ENCODE measurements around the gene STRA6. TPM values are rescaled to one million over a fixed set of nuclear protein-coding genes. Genes with fewer than 3 reads are reported as not detected.

STRA6 gene
- total RNA-seq, 1 experiment from 2014 or later = 0.84 TPM

DNA sequence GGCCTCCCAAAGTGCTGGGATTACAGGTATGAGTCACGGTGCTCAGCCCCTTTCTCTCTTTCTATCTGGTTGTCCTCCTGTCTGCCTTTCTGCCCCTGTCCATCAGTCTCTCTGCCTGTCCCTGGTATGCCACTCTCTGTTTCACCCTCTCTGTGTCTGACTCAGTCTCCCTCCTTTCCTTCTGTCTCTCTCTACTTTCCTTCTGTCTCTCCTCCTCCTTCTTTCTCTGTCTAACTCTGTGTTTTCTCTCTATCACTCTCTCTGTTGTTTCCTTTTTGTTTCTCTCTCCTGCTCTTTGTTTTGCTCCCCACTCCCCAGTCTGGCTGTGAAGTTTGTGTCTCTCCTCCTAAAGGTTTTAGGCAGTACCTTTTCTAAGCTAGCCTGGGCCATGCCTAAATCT lies 9.1 kb upstream of the STRA6 start:
- POLR2A ChIA-PET (ENCODE audit: low non-redundant PET) = no interaction called here
- BruUV-seq (replicated peaks) = no TSS peak

DNA sequence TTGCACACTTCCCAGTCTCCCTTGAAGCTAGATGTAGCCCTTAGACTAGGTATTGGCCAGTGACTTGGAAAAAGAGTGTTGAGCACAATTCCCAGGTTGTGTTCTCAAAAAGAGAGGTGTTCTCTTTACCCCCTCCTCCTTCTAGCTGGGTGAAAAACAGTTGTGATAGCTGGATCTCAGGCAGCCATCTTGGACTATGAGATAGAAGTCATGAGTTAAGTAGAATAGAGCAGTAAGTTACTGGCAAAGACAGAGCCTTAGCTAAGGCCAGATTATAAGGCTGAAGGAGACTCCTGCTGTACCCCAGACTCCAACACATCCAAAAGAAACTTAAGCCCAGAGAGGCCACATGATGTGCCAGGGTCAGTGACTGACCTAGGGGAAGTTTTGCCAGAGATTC lies 8.1 kb upstream of the STRA6 start:
- BruUV-seq (replicated peaks) = no TSS peak
- no peak for TF ChIP-seq EZH2 (IDR thresholded peaks at IDR 0.05; ENCODE audit: borderline replicate concordance, low read depth, low read length, poor library complexity, severe bottlenecking)
- TF ChIP-seq, protein P1, sequence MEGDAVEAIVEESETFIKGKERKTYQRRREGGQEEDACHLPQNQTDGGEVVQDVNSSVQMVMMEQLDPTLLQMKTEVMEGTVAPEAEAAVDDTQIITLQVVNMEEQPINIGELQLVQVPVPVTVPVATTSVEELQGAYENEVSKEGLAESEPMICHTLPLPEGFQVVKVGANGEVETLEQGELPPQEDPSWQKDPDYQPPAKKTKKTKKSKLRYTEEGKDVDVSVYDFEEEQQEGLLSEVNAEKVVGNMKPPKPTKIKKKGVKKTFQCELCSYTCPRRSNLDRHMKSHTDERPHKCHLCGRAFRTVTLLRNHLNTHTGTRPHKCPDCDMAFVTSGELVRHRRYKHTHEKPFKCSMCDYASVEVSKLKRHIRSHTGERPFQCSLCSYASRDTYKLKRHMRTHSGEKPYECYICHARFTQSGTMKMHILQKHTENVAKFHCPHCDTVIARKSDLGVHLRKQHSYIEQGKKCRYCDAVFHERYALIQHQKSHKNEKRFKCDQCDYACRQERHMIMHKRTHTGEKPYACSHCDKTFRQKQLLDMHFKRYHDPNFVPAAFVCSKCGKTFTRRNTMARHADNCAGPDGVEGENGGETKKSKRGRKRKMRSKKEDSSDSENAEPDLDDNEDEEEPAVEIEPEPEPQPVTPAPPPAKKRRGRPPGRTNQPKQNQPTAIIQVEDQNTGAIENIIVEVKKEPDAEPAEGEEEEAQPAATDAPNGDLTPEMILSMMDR (conservative IDR thresholded peaks at IDR 0.05; ENCODE audit: low read depth, low read length) = no peak
- Histone ChIP-seq H3K27ac (ENCODE audit: low read depth, low read length, poor library complexity, severe bottlenecking) (no peak overlapping the region), H3K9me3 (ENCODE audit: low read depth, low read length, poor library complexity, severe bottlenecking) (no peaks in the 10 kb centered on the region), H3K36me3 (ENCODE audit: insufficient read depth, low read length, poor library complexity, severe bottlenecking) (no peaks in the 10 kb centered on the region), H3K27me3 (replicated peaks; ENCODE audit: insufficient read depth, low read depth, low read length, poor library complexity) (no peaks in the 10 kb centered on the region), H3K4me1 (ENCODE audit: insufficient read depth, low read length, poor library complexity, severe bottlenecking) (peaks cover 20% of the 10 kb centered on the region), H3K4me3 (ENCODE audit: low read depth, low read length, poor library complexity, severe bottlenecking) (no peak overlapping the region)
- intact Hi-C loops (cut with micrococcal nuclease; ENCODE audit: unreplicated experiment) = no loop called here
- CTCF ChIA-PET = no interaction called here
- POLR2A ChIA-PET (ENCODE audit: low non-redundant PET) = no interaction called here
- DNase-seq (ENCODE audit: low spot score) = no peak

More for the DNA sequence above, 9.1 kb upstream of the STRA6 start:
- H3K27ac ChIP-seq (ENCODE audit: low read depth, low read length, poor library complexity, severe bottlenecking) = no peak overlapping the region
- DNase-seq (ENCODE audit: low spot score) = no peak
- peaks cover 24% of the 10 kb centered on the region for H3K4me1 ChIP-seq (ENCODE audit: insufficient read depth, low read length, poor library complexity, severe bottlenecking)
- intact Hi-C loops (cut with micrococcal nuclease; ENCODE audit: unreplicated experiment) = no loop called here
- H3K27me3 ChIP-seq (replicated peaks; ENCODE audit: insufficient read depth, low read depth, low read length, poor library complexity) = no peaks in the 10 kb centered on the region
- H3K36me3 ChIP-seq (ENCODE audit: insufficient read depth, low read length, poor library complexity, severe bottlenecking) = no peaks in the 10 kb centered on the region
- H3K4me3 ChIP-seq (ENCODE audit: low read depth, low read length, poor library complexity, severe bottlenecking) = no peak overlapping the region
- no peaks in the 10 kb centered on the region for H3K9me3 ChIP-seq (ENCODE audit: low read depth, low read length, poor library complexity, severe bottlenecking)
- CTCF ChIA-PET = no interaction called here
- TF ChIP-seq EZH2 (IDR thresholded peaks at IDR 0.05; ENCODE audit: borderline replicate concordance, low read depth, low read length, poor library complexity, severe bottlenecking) = no peak
- TF ChIP-seq, protein P1 (conservative IDR thresholded peaks at IDR 0.05; ENCODE audit: low read depth, low read length) = no peak

DNA sequence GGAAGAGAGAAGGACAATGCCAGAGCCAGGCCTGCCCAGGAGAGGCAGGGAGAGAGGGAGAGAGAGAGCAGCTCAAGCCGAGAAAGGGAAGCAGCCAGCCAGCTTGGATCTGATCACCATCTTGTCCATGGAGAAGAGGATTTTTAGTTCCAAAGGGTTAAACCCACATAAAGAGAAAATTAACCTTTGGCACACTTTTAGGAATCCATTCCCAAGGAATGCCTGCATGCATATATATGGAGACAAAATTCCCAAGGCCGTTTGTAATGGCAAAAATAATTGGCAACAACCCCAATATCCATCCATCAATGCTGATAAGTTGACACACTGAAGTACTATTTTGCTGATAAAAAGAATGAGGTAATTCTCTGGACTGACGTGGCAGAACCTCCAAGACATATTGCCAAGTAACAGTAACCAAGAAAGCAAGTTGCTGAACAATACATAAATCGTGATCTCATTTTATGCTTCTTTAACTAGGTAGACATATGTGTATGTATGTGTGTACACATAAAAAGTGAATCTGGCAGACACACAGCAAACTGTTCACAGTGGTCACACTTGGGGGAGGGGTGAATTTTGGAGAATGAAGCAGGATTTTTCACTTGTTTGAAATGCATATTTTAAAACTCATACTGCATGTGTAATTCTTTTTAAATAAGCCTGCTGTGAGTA lies 7.5 kb upstream of the STRA6 start:
- no peaks in the 10 kb centered on the region for H3K27me3 ChIP-seq (replicated peaks; ENCODE audit: insufficient read depth, low read depth, low read length, poor library complexity)

More for the DNA sequence above, 7.5 kb upstream of the STRA6 start:
- Histone ChIP-seq H3K27ac (ENCODE audit: low read depth, low read length, poor library complexity, severe bottlenecking) (no peak overlapping the region), H3K4me1 (ENCODE audit: insufficient read depth, low read length, poor library complexity, severe bottlenecking) (peaks cover 14% of the 10 kb centered on the region), H3K9me3 (ENCODE audit: low read depth, low read length, poor library complexity, severe bottlenecking) (no peaks in the 10 kb centered on the region), H3K36me3 (ENCODE audit: insufficient read depth, low read length, poor library complexity, severe bottlenecking) (no peaks in the 10 kb centered on the region), H3K4me3 (ENCODE audit: low read depth, low read length, poor library complexity, severe bottlenecking) (no peak overlapping the region)
- ChIA-PET POLR2A (ENCODE audit: low non-redundant PET) (no interaction called here), CTCF (no interaction called here)
- DNase-seq (ENCODE audit: low spot score) = no peak
- intact Hi-C loops (cut with micrococcal nuclease; ENCODE audit: unreplicated experiment) = no loop called here
- BruUV-seq (replicated peaks) = no TSS peak
- TF ChIP-seq, protein P1 (conservative IDR thresholded peaks at IDR 0.05; ENCODE audit: low read depth, low read length) = no peak
- TF ChIP-seq EZH2 (IDR thresholded peaks at IDR 0.05; ENCODE audit: borderline replicate concordance, low read depth, low read length, poor library complexity, severe bottlenecking) = no peak
